ENCODE results near the gene REEP1.
"Not testable (repeated sequence)": the region's sequence is repeated elsewhere in the genome, so short reads cannot be mapped to it uniquely, and the experiment has no call there.

REEP1 gene

GRCh38 chr2:86337244-86337835, at the start of gene REEP1:
Gene REEP1, minus strand, starts transcription at chr2:86337626. Its CDS starts 116 bp downstream, at chr2:86337510.
- DNase-seq, result no peak

- DNase-seq, result no peak
Observed at GRCh38 chr2:86383844-86384243, 46.4 kb upstream of the REEP1 start.

- DNase-seq, result no peak
Observed at GRCh38 chr2:86382698-86383097, 45.3 kb upstream of the REEP1 start.

- DNase-seq, result no peak
Observed at GRCh38 chr2:86382108-86382507, 44.7 kb upstream of the REEP1 start.

GRCh38 chr2:86378469-86378868, 41.0 kb upstream of the REEP1 start:
- DNase-seq, result no peak

GRCh38 chr2:86375623-86376022, 38.2 kb upstream of the REEP1 start:
- no peak for DNase-seq

GRCh38 chr2:86372641-86373502, 35.4 kb upstream of the REEP1 start:
- DNase-seq, result no peak

- no peak for DNase-seq
Observed at GRCh38 chr2:86372133-86372532, 34.7 kb upstream of the REEP1 start.

- DNase-seq, result no peak
Observed at GRCh38 chr2:86371527-86371926, 34.1 kb upstream of the REEP1 start.

- no peak for DNase-seq
Observed at GRCh38 chr2:86370579-86370978, 33.2 kb upstream of the REEP1 start.

GRCh38 chr2:86368161-86368824, 30.9 kb upstream of the REEP1 start:
- DNase-seq, result peak; percentile 44

- DNase-seq, result no peak
Observed at GRCh38 chr2:86367499-86367777, 30.0 kb upstream of the REEP1 start.

- no peak for DNase-seq
Observed at GRCh38 chr2:86366651-86367498, 29.4 kb upstream of the REEP1 start.

- DNase-seq, result no peak
Observed at GRCh38 chr2:86364894-86365293, 27.5 kb upstream of the REEP1 start.

- DNase-seq, result no peak
Observed at GRCh38 chr2:86360776-86361175, 23.4 kb upstream of the REEP1 start.

GRCh38 chr2:86358957-86359356, 21.5 kb upstream of the REEP1 start:
- no peak for DNase-seq

- no peak for DNase-seq
Observed at GRCh38 chr2:86357392-86357963, 20.1 kb upstream of the REEP1 start.

GRCh38 chr2:86352727-86353221, 15.3 kb upstream of the REEP1 start:
- DNase-seq, result no peak

GRCh38 chr2:86352137-86352726, 14.8 kb upstream of the REEP1 start:
- no peak for DNase-seq

- no peak for DNase-seq
Observed at GRCh38 chr2:86350751-86351150, 13.3 kb upstream of the REEP1 start.

- DNase-seq, result no peak
Observed at GRCh38 chr2:86347401-86347800, 10.0 kb upstream of the REEP1 start.

- not testable (repeated sequence) for DNase-seq
Observed at GRCh38 chr2:86345783-86346370, 8.5 kb upstream of the REEP1 start.

Data from CD4-positive, alpha-beta T cell treated with Interleukin-10 for 1 hour (primary cell).